OCI-LY1 (cell line): ENCODE measurements around the gene CORIN.
"Not testable (repeated sequence)": the region's sequence is repeated elsewhere in the genome, so short reads cannot be mapped to it uniquely, and the experiment has no call there.

ENCODE experiments used
- H2AFZ ChIP-seq: fragments of 200-600 bp; sonication (generic), shearing (Covaris generic); 2 replicates; pipeline ENCODE4 v1.6.0; 2014; ENCODE audit warnings: antibody characterized with exemption, mild to moderate bottlenecking, low read length
- H3F3A ChIP-seq: fragments of 200-600 bp; sonication (generic), shearing (Covaris generic); 2 replicates; pipeline ENCODE4 v1.6.0; 2014; ENCODE audit warnings: mild to moderate bottlenecking, antibody characterized with exemption, low read length, moderate library complexity; ENCODE audit not compliant: insufficient read depth
- H3K27ac ChIP-seq: fragments of 200-600 bp; sonication (generic); 2 replicates; pipeline ENCODE4 v1.5.1; 2014; ENCODE audit warnings: low read length, mixed run types, mild to moderate bottlenecking, low read depth; ENCODE audit not compliant: poor library complexity, severe bottlenecking
- H3K27me3 ChIP-seq: fragments of 200-600 bp; sonication (generic); 2 replicates; pipeline ENCODE4 v1.6.0; 2014; ENCODE audit warnings: antibody characterized with exemption, mild to moderate bottlenecking, low read length, moderate library complexity; ENCODE audit not compliant: insufficient read depth
- H3K36me3 ChIP-seq: fragments of 200-600 bp; sonication (generic); 2 replicates; pipeline ENCODE4 v1.6.1; 2014; ENCODE audit warnings: mild to moderate bottlenecking, antibody characterized with exemption, low read length, moderate library complexity, mixed read lengths; ENCODE audit not compliant: insufficient read depth
- H3K4me1 ChIP-seq: fragments of 200-600 bp; sonication (generic); 2 replicates; pipeline ENCODE4 v1.5.1; 2014; ENCODE audit warnings: mild to moderate bottlenecking, low read length, moderate library complexity; ENCODE audit not compliant: insufficient read depth, severe bottlenecking
- H3K4me2 ChIP-seq: fragments of 200-600 bp; sonication (generic), shearing (Covaris generic); 2 replicates; pipeline ENCODE4 v1.6.1; 2014; ENCODE audit warnings: low read length
- H3K4me3 ChIP-seq: fragments of 200-600 bp; sonication (generic); 2 replicates; pipeline ENCODE4 v1.5.1; 2014; ENCODE audit warnings: low read length, low read depth, mild to moderate bottlenecking, mixed read lengths; ENCODE audit not compliant: poor library complexity, severe bottlenecking
- H3K79me2 ChIP-seq: fragments of 200-600 bp; shearing (Covaris generic); 2 replicates; pipeline ENCODE4 v1.6.1; 2016; ENCODE audit warnings: mixed run types, low read length, mixed read lengths; ENCODE audit not compliant: insufficient read depth
- H3K9ac ChIP-seq: fragments of 200-600 bp; sonication (generic), shearing (Covaris generic); 2 replicates; pipeline ENCODE4 v1.6.1; 2014; ENCODE audit warnings: mild to moderate bottlenecking, low read length, mixed read lengths
- H3K9me2 ChIP-seq: fragments of 200-600 bp; sonication (generic), shearing (Covaris generic); 2 replicates; pipeline ENCODE4 v1.6.1; 2014; ENCODE audit warnings: low read depth, mild to moderate bottlenecking, low read length, mixed read lengths
- H3K9me3 ChIP-seq: fragments of 200-600 bp; shearing (Covaris generic); 2 replicates; pipeline ENCODE4 v1.6.1; 2014; ENCODE audit warnings: low read length, mixed read lengths
- H4K20me1 ChIP-seq: fragments of 200-600 bp; sonication (generic), shearing (Covaris generic); 2 replicates; pipeline ENCODE4 v1.6.0; 2016; ENCODE audit warnings: mild to moderate bottlenecking, low read length; ENCODE audit not compliant: insufficient read depth
- EZH2 ChIP-seq: fragments of 200-600 bp; sonication (generic), shearing (Covaris generic); IDR thresholded peaks from 2 replicates; pipeline ENCODE4 v1.8.0; 2017; ENCODE audit warnings: borderline replicate concordance, mixed run types, mild to moderate bottlenecking, antibody characterized with exemption, low read length, moderate library complexity, mixed read lengths
- TF ChIP-seq, protein P1 (sequence below): fragments of 200-600 bp; sonication (generic), shearing (Covaris generic); IDR thresholded peaks from 2 replicates; pipeline ENCODE4 v1.5.1; 2017; ENCODE audit warnings: mild to moderate bottlenecking, antibody characterized with exemption, low read length, moderate library complexity, mixed read lengths

Gene CORIN

DNA sequence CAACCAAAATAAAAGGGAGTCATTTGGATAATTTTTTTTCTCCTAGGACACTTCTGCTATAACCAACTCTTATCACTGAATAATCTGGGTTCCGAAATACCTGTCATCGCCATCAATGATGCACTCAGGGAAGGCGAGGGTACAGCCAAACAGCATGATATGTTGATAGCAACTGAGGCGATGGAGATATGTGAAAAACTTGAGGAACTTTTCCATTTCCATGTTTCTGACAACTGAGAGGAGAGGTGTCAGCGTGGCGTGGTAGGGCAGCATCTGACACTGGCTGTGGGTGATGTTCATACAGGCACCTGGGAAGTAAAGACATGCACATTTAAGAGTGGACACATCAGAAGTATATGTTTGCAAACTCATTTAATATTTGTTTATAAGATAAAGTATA is 74.6 kb downstream of the CORIN start:
- no peak overlapping the region for H2AFZ ChIP-seq
- no peak overlapping the region for H3K27ac ChIP-seq
- H3K9me2 ChIP-seq: no peaks in the 10 kb centered on the region
- H3K27me3 ChIP-seq: no peaks in the 10 kb centered on the region
- no peaks in the 10 kb centered on the region for H3F3A ChIP-seq
- TF ChIP-seq, protein P1, sequence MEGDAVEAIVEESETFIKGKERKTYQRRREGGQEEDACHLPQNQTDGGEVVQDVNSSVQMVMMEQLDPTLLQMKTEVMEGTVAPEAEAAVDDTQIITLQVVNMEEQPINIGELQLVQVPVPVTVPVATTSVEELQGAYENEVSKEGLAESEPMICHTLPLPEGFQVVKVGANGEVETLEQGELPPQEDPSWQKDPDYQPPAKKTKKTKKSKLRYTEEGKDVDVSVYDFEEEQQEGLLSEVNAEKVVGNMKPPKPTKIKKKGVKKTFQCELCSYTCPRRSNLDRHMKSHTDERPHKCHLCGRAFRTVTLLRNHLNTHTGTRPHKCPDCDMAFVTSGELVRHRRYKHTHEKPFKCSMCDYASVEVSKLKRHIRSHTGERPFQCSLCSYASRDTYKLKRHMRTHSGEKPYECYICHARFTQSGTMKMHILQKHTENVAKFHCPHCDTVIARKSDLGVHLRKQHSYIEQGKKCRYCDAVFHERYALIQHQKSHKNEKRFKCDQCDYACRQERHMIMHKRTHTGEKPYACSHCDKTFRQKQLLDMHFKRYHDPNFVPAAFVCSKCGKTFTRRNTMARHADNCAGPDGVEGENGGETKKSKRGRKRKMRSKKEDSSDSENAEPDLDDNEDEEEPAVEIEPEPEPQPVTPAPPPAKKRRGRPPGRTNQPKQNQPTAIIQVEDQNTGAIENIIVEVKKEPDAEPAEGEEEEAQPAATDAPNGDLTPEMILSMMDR: no peak
- TF ChIP-seq EZH2: no peak
- H3K4me3 ChIP-seq: no peak overlapping the region
- H3K9ac ChIP-seq: no peak overlapping the region
- H3K4me1 ChIP-seq: no peaks in the 10 kb centered on the region
- no peaks in the 10 kb centered on the region for H3K79me2 ChIP-seq
- no peaks in the 10 kb centered on the region for H3K36me3 ChIP-seq
- no peaks in the 10 kb centered on the region for H3K9me3 ChIP-seq
- H3K4me2 ChIP-seq: no peak overlapping the region
- H4K20me1 ChIP-seq: no peaks in the 10 kb centered on the region

DNA sequence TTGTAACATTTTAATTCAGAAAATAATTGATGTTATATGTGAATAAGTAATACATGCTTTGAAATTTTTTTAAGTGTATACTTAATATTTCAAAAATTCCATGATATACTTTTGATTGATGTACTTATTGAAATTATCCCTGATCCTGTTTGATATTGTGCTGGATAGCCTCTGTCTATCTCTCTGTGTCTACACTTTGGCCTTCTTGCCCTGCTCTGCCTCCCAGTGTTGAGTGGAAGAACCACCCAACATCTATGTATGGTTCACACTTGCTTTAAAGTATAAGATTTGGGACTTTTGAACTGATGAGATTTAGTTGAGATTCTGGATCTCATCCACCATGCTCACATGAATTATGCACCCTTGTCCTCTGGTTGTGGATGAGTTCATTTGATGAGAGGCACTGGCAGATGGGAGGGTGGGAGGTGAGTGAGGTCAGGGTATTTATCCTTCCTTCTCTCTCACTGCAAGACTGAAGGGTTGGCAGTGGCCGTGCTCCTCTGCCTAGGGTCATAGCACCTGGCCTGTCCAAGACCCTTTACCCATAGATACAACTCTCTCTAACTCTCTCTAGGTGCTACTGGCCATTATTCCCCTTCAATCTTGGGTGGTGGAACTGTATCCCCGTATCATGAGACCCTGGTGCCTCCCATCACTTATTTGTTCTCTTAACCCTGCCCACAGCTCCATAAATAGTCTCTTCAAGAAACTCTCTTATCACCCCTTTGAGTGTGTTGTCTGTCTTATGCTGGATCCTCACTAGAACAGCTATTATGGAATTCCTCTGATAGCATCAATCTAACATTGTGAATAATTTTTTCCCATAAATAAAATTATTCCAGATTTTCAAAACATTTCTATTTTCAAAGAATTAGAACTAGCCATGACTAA is 75.2 kb downstream of the CORIN start:
- Histone ChIP-seq H3F3A (no peaks in the 10 kb centered on the region), H3K27ac (no peak overlapping the region), H3K27me3 (no peaks in the 10 kb centered on the region), H3K9me2 (no peaks in the 10 kb centered on the region), H3K4me2 (no peak overlapping the region), H3K9ac (no peak overlapping the region), H4K20me1 (no peaks in the 10 kb centered on the region), H3K9me3 (no peaks in the 10 kb centered on the region), H3K4me1 (no peaks in the 10 kb centered on the region), H2AFZ (no peak overlapping the region), H3K4me3 (no peak overlapping the region), H3K36me3 (no peaks in the 10 kb centered on the region), H3K79me2 (no peaks in the 10 kb centered on the region)
- TF ChIP-seq EZH2: no peak
- TF ChIP-seq, protein P1: no peak

DNA sequence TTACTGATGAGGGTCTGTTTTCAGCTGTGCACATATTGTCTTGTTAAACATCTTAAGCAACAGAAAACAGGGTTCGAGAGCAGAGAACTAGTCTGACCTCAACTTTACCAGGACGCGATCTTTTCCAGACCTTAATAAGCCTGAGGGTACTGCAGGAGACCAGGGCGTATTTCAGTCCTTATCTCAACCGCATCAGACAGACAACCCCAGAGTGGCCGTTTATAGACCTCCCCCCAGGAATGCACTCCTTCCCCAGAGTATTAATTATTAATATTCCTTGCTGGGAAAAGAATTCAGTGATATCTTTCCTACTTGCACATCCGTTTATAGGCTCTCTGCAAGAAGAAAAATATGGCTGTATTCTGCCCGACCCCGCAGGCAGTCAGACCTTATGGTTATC is 84.6 kb downstream of the CORIN start:
- not testable (repeated sequence) for H3K36me3 ChIP-seq, H4K20me1 ChIP-seq, H3F3A ChIP-seq, H3K9me3 ChIP-seq, H3K4me2 ChIP-seq, H3K4me3 ChIP-seq, H2AFZ ChIP-seq, H3K79me2 ChIP-seq, H3K9ac ChIP-seq, H3K4me1 ChIP-seq, H3K9me2 ChIP-seq, H3K27me3 ChIP-seq, H3K27ac ChIP-seq

DNA sequence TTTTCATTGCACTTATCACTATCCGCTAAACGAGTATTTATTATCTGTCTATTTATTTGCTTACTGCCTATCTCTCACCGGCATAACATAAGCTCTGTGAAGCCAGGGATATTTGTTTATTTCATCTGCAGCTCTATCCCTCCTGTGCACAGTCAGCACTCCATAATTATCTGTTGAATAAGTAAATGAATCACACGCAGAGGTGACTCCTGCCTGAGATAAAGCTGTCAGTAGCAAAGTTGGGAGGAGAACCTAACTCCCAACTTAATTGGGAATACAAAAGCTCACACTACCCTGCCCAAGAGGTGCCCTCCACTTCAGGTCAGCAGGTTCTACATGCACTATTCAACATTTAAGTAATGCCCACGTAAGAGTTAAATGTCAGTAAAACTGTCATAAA is 85.7 kb downstream of the CORIN start:
- Histone ChIP-seq H3K27ac (no peak overlapping the region), H2AFZ (no peak overlapping the region), H3F3A (no peaks in the 10 kb centered on the region), H3K9ac (no peak overlapping the region), H3K9me3 (no peaks in the 10 kb centered on the region), H3K9me2 (no peaks in the 10 kb centered on the region), H3K4me3 (no peak overlapping the region), H3K4me2 (no peak overlapping the region), H3K79me2 (no peaks in the 10 kb centered on the region), H4K20me1 (no peaks in the 10 kb centered on the region), H3K27me3 (no peaks in the 10 kb centered on the region), H3K36me3 (no peaks in the 10 kb centered on the region), H3K4me1 (no peaks in the 10 kb centered on the region)
- no peak for TF ChIP-seq EZH2
- TF ChIP-seq, protein P1: no peak
